Measurements from ENCODE around the gene GABRR2.

GRCh38 chr6:89212472-89212871, 102.6 kb downstream of the GABRR2 start:
- TF ChIP-seq CTCF (IDR thresholded peaks at IDR 0.05 in 2 of 3, conservative IDR thresholded peaks at IDR 0.05 in 1 of 3; ENCODE audit: control insufficient read depth in 2 of 3, extremely low read depth in 1 of 3, insufficient read depth in 1 of 3, low read depth in 3 of 3, low read length in 3 of 3) (no peak), YY1 (IDR thresholded peaks at IDR 0.05; ENCODE audit: low read depth, low read length) (no peak), JUNB (IDR thresholded peaks at IDR 0.05) (no peak), BMI1 (IDR thresholded peaks at IDR 0.05; ENCODE audit: borderline replicate concordance) (no peak), NBN (IDR thresholded peaks at IDR 0.05) (no peak)
